NCI-H460 (cell line): ENCODE measurements around the gene WDR37. TPM values are rescaled to one million over a fixed set of nuclear protein-coding genes. Genes with fewer than 3 reads are reported as not detected.

Experiments
- DNase-seq: peaks from one replicate; pipeline ENCODE4 v3.0.0-alpha.2; 2016; ENCODE audit warnings: low read depth; ENCODE audit errors: extremely low read depth
- total RNA-seq: library from RNA; depleted of rRNA; stranded (reverse); fragments of >200 nt; shearing (Covaris generic); gene quantifications from 2 replicates; pipeline ENCODE4 v1.2.3, GENCODE V29; 2014

WDR37 gene
- total RNA-seq, 1 experiment from 2014 or later = 4.2 TPM

GRCh38 chr10:1122349-1122748 is 66.2 kb downstream of the WDR37 start:
- DNase-seq = no peak

- DNase-seq = no peak
Measured at GRCh38 chr10:1123198-1123597, 67.0 kb downstream of the WDR37 start.

- no peak for DNase-seq
Measured at GRCh38 chr10:1123972-1124371, 67.8 kb downstream of the WDR37 start.

- DNase-seq = no peak
Measured at GRCh38 chr10:1124796-1125195, 68.6 kb downstream of the WDR37 start.

GRCh38 chr10:1126461-1126860 is 70.3 kb downstream of the WDR37 start:
- DNase-seq = no peak

GRCh38 chr10:1127629-1128028 is 71.4 kb downstream of the WDR37 start:
- no peak for DNase-seq

- DNase-seq = no peak
Measured at GRCh38 chr10:1128115-1128514, 71.9 kb downstream of the WDR37 start.

- DNase-seq = no peak
Measured at GRCh38 chr10:1128649-1129048, 72.5 kb downstream of the WDR37 start.

- DNase-seq = no peak
Measured at GRCh38 chr10:1130226-1130625, 74.0 kb downstream of the WDR37 start.

- no peak for DNase-seq
Measured at GRCh38 chr10:1130995-1131790, 75.0 kb downstream of the WDR37 start.

- DNase-seq = no peak
Measured at GRCh38 chr10:1132584-1132983, 76.4 kb downstream of the WDR37 start.

GRCh38 chr10:1133495-1134045 is 77.4 kb downstream of the WDR37 start:
- no peak for DNase-seq

- DNase-seq = no peak
Measured at GRCh38 chr10:1134156-1134555, 78.0 kb downstream of the WDR37 start.

GRCh38 chr10:1136268-1136667 is 80.1 kb downstream of the WDR37 start:
- no peak for DNase-seq

GRCh38 chr10:1137499-1138163 is 81.4 kb downstream of the WDR37 start:
- no peak for DNase-seq

GRCh38 chr10:1138529-1138928 is 82.3 kb downstream of the WDR37 start:
- DNase-seq = no peak

- no peak for DNase-seq
Measured at GRCh38 chr10:1141261-1141660, 85.1 kb downstream of the WDR37 start.

- DNase-seq = no peak
Measured at GRCh38 chr10:1141701-1142100, 85.5 kb downstream of the WDR37 start.

GRCh38 chr10:1142596-1142995 is 86.4 kb downstream of the WDR37 start:
- no peak for DNase-seq

GRCh38 chr10:1147810-1148209 is 91.6 kb downstream of the WDR37 start:
- DNase-seq = no peak

- no peak for DNase-seq
Measured at GRCh38 chr10:1148855-1149605, 92.8 kb downstream of the WDR37 start.
